Breast epithelium (tissue), 3 donors: ENCODE measurements around the gene ZIC2.

Experiments
- CTCF ChIP-seq, 3 donors: fragments of 450-650 bp; IDR thresholded peaks; one replicate each; pipeline ENCODE4 v1.5.1; 2016 to 2017; ENCODE audit warnings: antibody characterized with exemption in 3 of 3, mild to moderate bottlenecking in 3 of 3, moderate library complexity in 3 of 3
- POLR2A ChIP-seq: fragments of 450-650 bp; IDR thresholded peaks from one replicate; pipeline ENCODE4 v1.6.1; 2016; ENCODE audit warnings: antibody characterized with exemption, mild to moderate bottlenecking, moderate library complexity

GRCh38 chr13:99955747-99956472, 25.7 kb upstream of the ZIC2 start:
- TF ChIP-seq CTCF (IDR thresholded peaks at IDR 0.05): no peak
- TF ChIP-seq POLR2A: no peak
